H9 (cell line): Measurements from ENCODE around the gene FAM25A. TPM values are rescaled to one million over a fixed set of nuclear protein-coding genes. Genes with fewer than 3 reads are reported as not detected.

Experiments used
- DNase-seq: peaks from one replicate; pipeline ENCODE4 v3.0.0-alpha.2; 2017
- H2AFZ ChIP-seq: one replicate; pipeline ENCODE4 v1.6.1; 2013; ENCODE audit warnings: mild to moderate bottlenecking, low read length, control low read depth, moderate library complexity
- H2AK5ac ChIP-seq: 2 replicates; pipeline ENCODE4 v1.6.1; 2013; ENCODE audit warnings: low read length, control low read depth, mixed read lengths; ENCODE audit not compliant: insufficient read length
- H2BK120ac ChIP-seq: one replicate; pipeline ENCODE4 v1.6.1; 2013; ENCODE audit warnings: low read depth, mild to moderate bottlenecking, low read length, control low read depth, inconsistent platforms; ENCODE audit not compliant: poor library complexity, severe bottlenecking
- H2BK12ac ChIP-seq: 2 replicates; pipeline ENCODE4 v1.6.1; 2013; ENCODE audit warnings: low read length, control low read depth, mixed read lengths, low read depth; ENCODE audit not compliant: insufficient read length
- H2BK15ac ChIP-seq: 2 replicates; pipeline ENCODE4 v1.6.1; 2013; ENCODE audit warnings: low read depth, low read length, control low read depth
- H2BK20ac ChIP-seq: one replicate; pipeline ENCODE4 v1.6.1; 2013; ENCODE audit warnings: low read depth, mild to moderate bottlenecking, low read length, control low read depth, inconsistent platforms; ENCODE audit not compliant: poor library complexity, severe bottlenecking
- H2BK5ac ChIP-seq: 2 replicates; pipeline ENCODE4 v1.6.1; 2013; ENCODE audit warnings: low read length, control low read depth, mixed read lengths; ENCODE audit not compliant: insufficient read length
- H3K14ac ChIP-seq: 2 replicates; pipeline ENCODE4 v1.6.1; 2013; ENCODE audit warnings: low read length, control low read depth; ENCODE audit not compliant: insufficient read depth
- H3K18ac ChIP-seq: 2 replicates; pipeline ENCODE4 v1.6.1; 2013; ENCODE audit warnings: low read depth, mild to moderate bottlenecking, mixed read lengths, low read length, control low read depth; ENCODE audit not compliant: insufficient read length
- H3K23ac ChIP-seq: 2 replicates; pipeline ENCODE4 v1.6.1; 2013; ENCODE audit warnings: low read length, control low read depth, mixed read lengths, low read depth; ENCODE audit not compliant: insufficient read length
- H3K23me2 ChIP-seq: 2 replicates; pipeline ENCODE4 v1.6.1; 2013; ENCODE audit warnings: low read depth, mild to moderate bottlenecking, mixed read lengths, low read length, control low read depth; ENCODE audit not compliant: insufficient read length, poor library complexity, severe bottlenecking
- H3K27ac ChIP-seq: 2 replicates; pipeline ENCODE4 v1.5.1; 2013; ENCODE audit warnings: low read length, control low read depth, mixed read lengths, low read depth; ENCODE audit not compliant: insufficient read length
- H3K27me3 ChIP-seq: 2 replicates; pipeline ENCODE4 v1.6.1; 2013; ENCODE audit warnings: low read length, control low read depth, inconsistent platforms; ENCODE audit not compliant: insufficient read depth
- H3K4ac ChIP-seq: 2 replicates; pipeline ENCODE4 v1.6.1; 2013; ENCODE audit warnings: low read depth, mild to moderate bottlenecking, control low read depth, inconsistent platforms, low read length, moderate library complexity
- H3K4me1 ChIP-seq: 2 replicates; pipeline ENCODE4 v1.6.1; 2013; ENCODE audit warnings: low read length, control low read depth, inconsistent platforms; ENCODE audit not compliant: insufficient read depth
- H3K4me2 ChIP-seq: 2 replicates; pipeline ENCODE4 v1.6.1; 2013; ENCODE audit warnings: low read length, control low read depth, mixed read lengths; ENCODE audit not compliant: insufficient read length, insufficient read depth
- H3K56ac ChIP-seq: 2 replicates; pipeline ENCODE4 v1.6.1; 2013; ENCODE audit warnings: low read depth, mild to moderate bottlenecking, mixed read lengths, low read length, control low read depth; ENCODE audit not compliant: insufficient read length
- H3K79me1 ChIP-seq: 2 replicates; pipeline ENCODE4 v1.6.1; 2013; ENCODE audit warnings: low read depth, mild to moderate bottlenecking, moderate library complexity, low read length, control low read depth, inconsistent platforms; ENCODE audit not compliant: insufficient read depth, poor library complexity, severe bottlenecking
- H3K79me2 ChIP-seq: 2 replicates; pipeline ENCODE4 v1.6.1; 2013; ENCODE audit warnings: low read length, control low read depth, inconsistent platforms; ENCODE audit not compliant: insufficient read depth
- H3K9ac ChIP-seq: 2 replicates; pipeline ENCODE4 v1.6.1; 2013; ENCODE audit warnings: low read length, control low read depth, mixed read lengths; ENCODE audit not compliant: insufficient read length; ENCODE audit errors: extremely low read depth
- H3K9me3 ChIP-seq: one replicate; pipeline ENCODE4 v1.6.1; 2013; ENCODE audit warnings: low read depth, low read length, inconsistent platforms; ENCODE audit not compliant: control insufficient read depth
- H3T11ph ChIP-seq: one replicate; pipeline ENCODE4 v1.6.1; 2013; ENCODE audit warnings: mild to moderate bottlenecking, low read length, control low read depth, inconsistent platforms
- H4K20me1 ChIP-seq: one replicate; pipeline ENCODE4 v1.6.1; 2013; ENCODE audit not compliant: control insufficient read depth, insufficient read length, insufficient read depth
- H4K5ac ChIP-seq: 2 replicates; pipeline ENCODE4 v1.6.1; 2013; ENCODE audit warnings: low read depth, mild to moderate bottlenecking, mixed read lengths, low read length, control low read depth; ENCODE audit not compliant: insufficient read length
- H4K8ac ChIP-seq: replicated peaks from 2 replicates; pipeline ENCODE4 v1.6.1; 2013; ENCODE audit warnings: low read length, control low read depth, mixed read lengths, low read depth; ENCODE audit not compliant: insufficient read length
- H4K91ac ChIP-seq: 2 replicates; pipeline ENCODE4 v1.6.1; 2013; ENCODE audit warnings: low read depth, mild to moderate bottlenecking, moderate library complexity, mixed read lengths, low read length, control low read depth; ENCODE audit not compliant: insufficient read length
- H3K27ac Mint-ChIP-seq, 3 experiments: 2 replicates in 2 of 3; 3 replicates in 1 of 3; pipeline ENCODE4 v1.8.0; 2020 to 2021; ENCODE audit warnings: mixed read lengths in 3 of 3, mild to moderate bottlenecking in 1 of 3, moderate library complexity in 1 of 3
- H3K27me3 Mint-ChIP-seq: 2 replicates; pipeline ENCODE4 v1.8.0; 2021; ENCODE audit warnings: low read depth, mild to moderate bottlenecking, moderate library complexity, mixed read lengths
- H3K36me3 Mint-ChIP-seq, 3 experiments: 2 replicates in 2 of 3; 3 replicates in 1 of 3; pipeline ENCODE4 v1.8.0; 2020 to 2021; ENCODE audit warnings: low read depth in 3 of 3, mixed read lengths in 3 of 3; ENCODE audit not compliant: insufficient read depth in 1 of 3
- H3K4me1 Mint-ChIP-seq, 2 experiments: 2 replicates each; pipeline ENCODE4 v1.8.0; 2020; ENCODE audit warnings: mixed read lengths in 2 of 2
- H3K4me3 Mint-ChIP-seq, 2 experiments: 2 replicates in 1 of 2; 3 replicates in 1 of 2; pipeline ENCODE4 v1.8.0; 2020 to 2021; ENCODE audit warnings: mild to moderate bottlenecking in 2 of 2, mixed read lengths in 2 of 2, moderate library complexity in 1 of 2
- H3K9me3 Mint-ChIP-seq, 2 experiments: 2 replicates in 1 of 2; 3 replicates in 1 of 2; pipeline ENCODE4 v1.8.0; 2020; ENCODE audit warnings: mild to moderate bottlenecking in 2 of 2, mixed read lengths in 2 of 2, moderate library complexity in 1 of 2
- WGBS: extraction: QIAGEN DNeasy Blood & Tissue Kit; methylation state at CpG from one replicate; pipeline ENCODE4 v1.1.7; 2013; ENCODE audit warnings: missing lambda C conversion rate, low lambda C conversion rate, mixed read lengths; ENCODE audit not compliant: insufficient read length; ENCODE audit errors: extremely low coverage; 5-methylcytosine and 5-hydroxymethylcytosine counted together
- total RNA-seq: library from RNA; stranded (reverse); gene quantifications from 2 replicates; pipeline ENCODE4 v1.2.1, GENCODE V29; 2021
- TF ChIP-seq, protein P1 (sequence below): fragments of 200-600 bp; sonication (generic); conservative IDR thresholded peaks from 3 replicates; pipeline ENCODE4 v1.8.0; 2021; ENCODE audit warnings: antibody characterized with exemption, mild to moderate bottlenecking

FAM25A gene
- total RNA-seq, 1 experiment from 2014 or later: not detected

DNA sequence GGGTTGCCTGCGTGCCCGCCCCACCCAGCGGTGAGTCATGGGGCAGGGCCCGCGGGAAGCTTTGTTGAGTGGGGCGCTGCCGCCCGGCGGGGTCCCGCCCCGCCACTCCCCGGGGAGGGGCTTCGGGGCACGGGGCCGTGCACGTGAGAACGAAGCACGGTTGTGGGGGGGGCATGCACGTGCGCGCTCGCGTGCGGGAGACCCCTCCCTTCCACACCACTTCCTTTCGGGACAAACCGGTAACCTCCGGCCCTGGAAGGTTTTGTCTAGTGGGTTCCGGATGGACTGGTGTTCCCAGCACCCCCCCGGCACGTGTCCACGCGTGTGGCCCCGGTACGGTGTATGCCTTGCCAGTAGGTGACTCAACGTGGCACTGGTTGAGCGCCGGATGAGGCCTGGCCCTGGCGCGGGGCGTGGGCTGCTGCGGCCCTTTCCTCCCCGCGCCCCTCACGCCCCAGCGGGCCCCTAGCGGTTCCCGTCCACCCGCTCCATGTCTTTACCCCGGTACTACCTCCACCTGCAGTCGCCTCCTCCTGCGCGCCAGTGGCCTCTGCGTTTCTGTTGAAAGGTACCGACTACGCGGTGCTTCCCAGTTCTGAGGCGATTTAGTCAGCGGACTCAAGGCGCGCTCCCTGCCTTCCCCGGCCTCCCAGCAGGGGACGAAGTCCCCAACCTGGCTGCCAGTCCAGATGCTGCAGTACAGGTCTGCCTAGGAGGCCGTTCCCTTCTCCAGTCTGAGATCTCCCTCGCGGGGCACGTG is 48.7 kb upstream of the FAM25A start:
- H3K27ac Mint-ChIP-seq: peak overlapping the region in 2 of 3 experiments; percentile 75 to 84; a peak in 2 of 7 replicates
- TF ChIP-seq, protein P1, sequence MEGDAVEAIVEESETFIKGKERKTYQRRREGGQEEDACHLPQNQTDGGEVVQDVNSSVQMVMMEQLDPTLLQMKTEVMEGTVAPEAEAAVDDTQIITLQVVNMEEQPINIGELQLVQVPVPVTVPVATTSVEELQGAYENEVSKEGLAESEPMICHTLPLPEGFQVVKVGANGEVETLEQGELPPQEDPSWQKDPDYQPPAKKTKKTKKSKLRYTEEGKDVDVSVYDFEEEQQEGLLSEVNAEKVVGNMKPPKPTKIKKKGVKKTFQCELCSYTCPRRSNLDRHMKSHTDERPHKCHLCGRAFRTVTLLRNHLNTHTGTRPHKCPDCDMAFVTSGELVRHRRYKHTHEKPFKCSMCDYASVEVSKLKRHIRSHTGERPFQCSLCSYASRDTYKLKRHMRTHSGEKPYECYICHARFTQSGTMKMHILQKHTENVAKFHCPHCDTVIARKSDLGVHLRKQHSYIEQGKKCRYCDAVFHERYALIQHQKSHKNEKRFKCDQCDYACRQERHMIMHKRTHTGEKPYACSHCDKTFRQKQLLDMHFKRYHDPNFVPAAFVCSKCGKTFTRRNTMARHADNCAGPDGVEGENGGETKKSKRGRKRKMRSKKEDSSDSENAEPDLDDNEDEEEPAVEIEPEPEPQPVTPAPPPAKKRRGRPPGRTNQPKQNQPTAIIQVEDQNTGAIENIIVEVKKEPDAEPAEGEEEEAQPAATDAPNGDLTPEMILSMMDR: no peak; the same call in 2 of the 3 replicates
- peak overlapping the region; percentile 72 for H3K18ac ChIP-seq

More for the DNA sequence above, 48.7 kb upstream of the FAM25A start:
- Histone ChIP-seq H3K56ac (no peak overlapping the region), H4K91ac (no peak overlapping the region), H4K20me1 (no peaks in the 10 kb centered on the region), H3K79me2 (no peaks in the 10 kb centered on the region), H2AFZ (no peak overlapping the region), H2BK5ac (no peak overlapping the region), H2BK120ac (no peak overlapping the region), H3K79me1 (no peaks in the 10 kb centered on the region), H2AK5ac (no peak overlapping the region), H4K8ac (no peak overlapping the region), H2BK15ac (no peak overlapping the region), H2BK12ac (no peak overlapping the region), H3K14ac (peak overlapping the region; percentile 88), H2BK20ac (no peak overlapping the region), H3K23ac (no peak overlapping the region), H3K9ac (peak overlapping the region; percentile 18), H3K4ac (no peak overlapping the region), H3K4me2 (peak overlapping the region; percentile 44), H3K27me3 (peaks cover 10% of the 10 kb centered on the region; the same call in 1 of the 2 replicates), H3K27ac (no peak overlapping the region), H3K4me1 (peaks cover under 1% of the 10 kb centered on the region; the same call in 1 of the 2 replicates), H3K23me2 (peaks cover 15% of the 10 kb centered on the region), H3T11ph (no peak overlapping the region), H3K9me3 (no peaks in the 10 kb centered on the region), H4K5ac (peak overlapping the region; percentile 25)
- peak; percentile 71 for DNase-seq
- Mint-ChIP-seq H3K4me1 (peaks cover 24 to 40% of the 10 kb centered on the region in 2 experiments), H3K36me3 (peaks cover 0 to 3% (median 0%) of the 10 kb centered on the region in 3 experiments; a peak in 1 of 7 replicates), H3K9me3 (peaks cover 0 to 4% of the 10 kb centered on the region in 2 experiments; a peak in 1 of 5 replicates), H3K27me3 (peaks cover 31% of the 10 kb centered on the region), H3K4me3 (peak overlapping the region; percentile 80 to 81)
- WGBS: no CpG with 5 or more reads among the region's 66 CpGs
